KOPT-K1 (cell line): ENCODE measurements around the gene CGB5.

Experiments
- H3K27ac ChIP-seq: fragments of 200-600 bp; sonication (generic); 2 replicates; pipeline ENCODE4 v1.5.1; 2016; ENCODE audit warnings: antibody characterized with exemption, mild to moderate bottlenecking, low read depth, low read length; ENCODE audit not compliant: poor library complexity, severe bottlenecking
- H3K36me3 ChIP-seq: fragments of 200-600 bp; sonication (generic); 2 replicates; pipeline ENCODE4 v1.5.1; 2017; ENCODE audit warnings: antibody characterized with exemption, mild to moderate bottlenecking, low read length, moderate library complexity; ENCODE audit not compliant: insufficient read depth
- H3K9me3 ChIP-seq: fragments of 200-600 bp; sonication (generic); 2 replicates; pipeline ENCODE4 v1.5.1; 2017; ENCODE audit warnings: antibody characterized with exemption, low read length, mild to moderate bottlenecking; ENCODE audit not compliant: insufficient read depth, poor library complexity, severe bottlenecking

Gene CGB5

GRCh38 chr19:49085020-49085867 is 41.6 kb downstream of the CGB5 start, which contains the start of gene SNRNP70:
SNRNP70 (plus strand) TSS chr19:49085451; CDS start chr19:49086415, 964 bp downstream.
- Histone ChIP-seq H3K36me3 (peaks cover 40% of the 10 kb centered on the region), H3K27ac (peak within 1 kb of the TSS; percentile 87), H3K9me3 (no peaks in the 10 kb centered on the region)

DNA sequence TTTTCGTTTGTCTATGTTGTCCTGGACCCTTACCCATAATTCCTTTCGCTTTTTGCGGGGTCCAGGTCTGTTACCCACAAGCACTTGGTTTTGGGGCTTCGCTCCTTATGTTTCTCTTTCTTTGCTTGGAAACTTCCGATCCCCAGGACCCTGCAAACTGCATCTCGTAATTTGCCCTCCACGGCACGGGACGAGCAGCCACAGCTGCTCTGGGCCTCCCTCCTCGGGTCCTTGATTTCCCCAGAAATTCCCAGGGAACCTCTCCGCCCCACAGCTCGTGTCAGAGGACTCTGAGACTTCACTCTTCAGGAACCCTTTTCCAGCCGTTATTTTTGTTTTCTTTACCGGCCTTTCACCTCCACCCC is 42.2 kb downstream of the CGB5 start:
- H3K27ac ChIP-seq, result peak overlapping the region; percentile 87
- peaks cover 46% of the 10 kb centered on the region for H3K36me3 ChIP-seq
- no peaks in the 10 kb centered on the region for H3K9me3 ChIP-seq

DNA sequence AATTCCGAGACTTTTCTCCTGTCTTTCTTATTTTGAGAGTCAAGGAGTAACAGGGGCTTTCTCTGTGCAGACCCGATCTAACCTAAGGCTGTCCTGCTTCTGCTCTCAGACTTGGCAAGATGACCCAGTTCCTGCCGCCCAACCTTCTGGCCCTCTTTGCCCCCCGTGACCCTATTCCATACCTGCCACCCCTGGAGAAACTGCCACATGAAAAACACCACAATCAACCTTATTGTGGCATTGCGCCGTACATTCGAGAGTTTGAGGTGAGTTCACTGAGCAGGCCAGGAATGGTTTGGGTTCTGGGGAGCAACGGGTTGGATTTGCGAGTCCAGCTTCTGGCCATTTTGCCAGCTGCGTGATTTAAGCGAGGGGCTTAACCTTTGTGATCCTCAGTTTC is 42.6 kb downstream of the CGB5 start:
- Histone ChIP-seq H3K9me3 (no peaks in the 10 kb centered on the region), H3K36me3 (peaks cover 50% of the 10 kb centered on the region), H3K27ac (peak overlapping the region; percentile 87)

DNA sequence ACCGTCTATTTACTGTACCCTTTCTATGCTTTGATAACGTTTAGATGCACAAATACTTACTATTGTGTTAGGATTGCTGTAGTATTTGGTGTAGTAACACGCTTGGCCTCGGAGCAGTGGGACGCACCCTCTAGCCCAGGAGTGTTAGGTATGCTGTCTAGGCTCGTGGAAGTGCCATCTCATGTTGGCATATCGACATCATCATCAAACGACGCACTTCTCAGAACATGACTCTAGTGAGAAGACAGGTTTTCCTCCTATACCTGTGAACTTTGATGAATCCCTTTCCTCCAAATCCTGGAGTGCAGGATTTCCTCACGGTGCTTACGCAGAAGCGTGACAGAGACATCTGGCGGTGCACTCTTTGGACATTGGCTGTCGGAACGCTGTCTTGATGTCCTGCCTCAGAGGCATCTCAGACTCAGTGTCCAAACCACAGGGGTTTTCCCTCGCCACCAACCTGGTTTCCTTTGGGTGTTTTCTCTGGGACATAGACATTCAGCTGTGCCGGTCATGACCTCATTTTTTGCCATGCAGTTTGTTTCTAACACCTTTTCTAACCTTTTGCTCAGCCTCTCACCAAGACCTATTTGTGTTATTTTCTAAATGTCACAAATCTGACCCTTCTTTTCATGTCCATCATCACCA is 47.9 kb downstream of the CGB5 start:
- Histone ChIP-seq H3K36me3 (peaks cover 98% of the 10 kb centered on the region), H3K9me3 (no peaks in the 10 kb centered on the region), H3K27ac (no peak overlapping the region)

DNA sequence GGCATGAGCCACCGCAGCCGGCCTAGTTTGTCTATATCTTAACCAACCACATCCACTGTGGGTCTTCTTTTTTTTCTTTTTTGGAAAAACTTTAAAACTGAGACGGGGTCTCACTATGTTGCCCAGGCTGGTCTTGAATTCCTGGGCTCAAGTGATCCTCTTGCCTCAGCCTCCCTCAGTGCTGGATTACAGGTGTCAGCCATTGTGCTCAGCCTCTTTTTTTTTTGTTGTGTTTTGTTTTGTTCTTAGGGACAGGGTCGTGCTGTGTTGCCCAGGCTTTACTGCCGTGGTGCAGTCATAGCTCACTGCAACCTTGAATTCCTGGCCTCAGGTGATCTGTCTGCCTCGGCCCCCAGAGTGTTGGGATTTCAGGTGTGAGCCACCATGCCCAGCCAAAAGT is 49.0 kb downstream of the CGB5 start:
- Histone ChIP-seq H3K9me3 (no peaks in the 10 kb centered on the region), H3K27ac (no peak overlapping the region), H3K36me3 (peaks cover 98% of the 10 kb centered on the region)
